T-cell (primary cell): Measurements from ENCODE around the gene SLC9B2. TPM values are rescaled to one million over a fixed set of nuclear protein-coding genes. Genes with fewer than 3 reads are reported as not detected.
A peak's percentile ranks its signal among the peaks of the same experiment; 100 is the strongest.

ENCODE experiments used
- ATAC-seq, 4 experiments: fragments of 200-7000 bp in 3 of 4; fragments of 150-1000 bp in 1 of 4; cut with Tn5 transposase; replicated peaks in 1 of 4; 1 replicate in 3 of 4; 2 replicates in 1 of 4; pipeline ENCODE4 v1.10.0; 2021; ENCODE audit warnings: moderate library complexity in 3 of 4, mild to moderate bottlenecking in 2 of 4, moderate number of reproducible peaks in 1 of 4
- CTCF ChIA-PET, 2 donors: fragments of 300-600 bp; sonication (Branson Sonifier 250); formaldehyde crosslinking; loops; one replicate each; lab custom pipeline; 2022; ENCODE audit warnings: antibody characterized with exemption in 2 of 2; lab: Charles Lee
- POLR2A ChIA-PET, 2 donors: fragments of 300-600 bp; sonication (Branson Sonifier 250); formaldehyde crosslinking; loops; one replicate each; lab custom pipeline; 2022; ENCODE audit warnings: antibody characterized with exemption in 2 of 2; lab: Charles Lee
- DNase-seq, 35 experiments: peaks; one replicate each; pipeline versions ENCODE4 v3.0.0 to v3.0.0-alpha.2; 2013 to 2023
- H3K27ac ChIP-seq: one replicate; pipeline ENCODE4 v1.5.1; 2013; ENCODE audit warnings: low read length
- H3K27me3 ChIP-seq, 2 experiments: replicated peaks in 1 of 2; 1 replicate in 1 of 2; 2 replicates in 1 of 2; pipeline versions ENCODE4 v1.6.1 to v1.7.0; 2013; ENCODE audit warnings: low read length in 1 of 2, mixed read lengths in 1 of 2; ENCODE audit not compliant: control insufficient read depth in 2 of 2, insufficient read depth in 2 of 2; ENCODE audit errors: extremely low read depth in 1 of 2
- H3K36me3 ChIP-seq, 2 donors: 1 replicate in 1 of 2; 2 replicates in 1 of 2; pipeline versions ENCODE4 v1.6.1 to v1.7.0; 2013; ENCODE audit warnings: low read length in 1 of 2; ENCODE audit not compliant: control insufficient read depth in 2 of 2, insufficient read depth in 1 of 2; ENCODE audit errors: extremely low read depth in 1 of 2
- H3K4me1 ChIP-seq, 2 experiments: 1 replicate in 1 of 2; 2 replicates in 1 of 2; pipeline versions ENCODE4 v1.6.1 to v1.7.0; 2013; ENCODE audit warnings: low read length in 2 of 2, mixed read lengths in 1 of 2; ENCODE audit not compliant: insufficient read depth in 2 of 2, control insufficient read depth in 1 of 2; ENCODE audit errors: extremely low read depth in 1 of 2
- H3K4me3 ChIP-seq, 2 donors: 1 replicate in 1 of 2; 2 replicates in 1 of 2; pipeline versions ENCODE4 v1.5.1 to v1.7.0; 2013; ENCODE audit warnings: mild to moderate bottlenecking in 2 of 2, low read length in 1 of 2, moderate library complexity in 1 of 2; ENCODE audit not compliant: control insufficient read depth in 1 of 2; ENCODE audit errors: extremely low read depth in 1 of 2
- H3K9me3 ChIP-seq: 2 replicates; pipeline ENCODE4 v1.7.0; 2013
- H3K27ac Mint-ChIP-seq, 2 donors: one replicate each; pipeline ENCODE4 v1.8.0; 2020 to 2021; ENCODE audit warnings: mild to moderate bottlenecking in 2 of 2, mixed read lengths in 2 of 2
- H3K27me3 Mint-ChIP-seq, 2 donors: one replicate each; pipeline ENCODE4 v1.8.0; 2021 to 2022; ENCODE audit warnings: mixed read lengths in 2 of 2
- H3K36me3 Mint-ChIP-seq: one replicate; pipeline ENCODE4 v1.8.0; 2021; ENCODE audit warnings: mixed read lengths
- H3K4me1 Mint-ChIP-seq, 3 donors: one replicate each; pipeline ENCODE4 v1.8.0; 2020 to 2022; ENCODE audit warnings: mixed read lengths in 3 of 3, mild to moderate bottlenecking in 1 of 3
- H3K4me3 Mint-ChIP-seq, 3 donors: one replicate each; pipeline ENCODE4 v1.8.0; 2020 to 2022; ENCODE audit warnings: mild to moderate bottlenecking in 3 of 3, mixed read lengths in 3 of 3, moderate library complexity in 3 of 3
- H3K9me3 Mint-ChIP-seq, 3 donors: one replicate each; pipeline ENCODE4 v1.8.0; 2020 to 2022; ENCODE audit warnings: mixed read lengths in 3 of 3
- WGBS: methylation state at CpG from one replicate; pipeline ENCODE4 v1.1.5; 2013; ENCODE audit warnings: missing lambda C conversion rate; ENCODE audit not compliant: insufficient coverage; 5-methylcytosine and 5-hydroxymethylcytosine counted together
- total RNA-seq, 35 experiments: library from RNA in 6 of 35; stranded (reverse) in 6 of 35; fragments of 120-200 nt in 1 of 35; gene quantifications; one replicate each; pipeline versions ENCODE4 v1.2.1 to v1.2.4 and lab custom pipeline; 2013 to 2026

SLC9B2 gene
- total RNA-seq, 5 donors from 2014 or later (not counting 1 experiment from before 2014, with no cell fraction given) = 17.8 to 23.5 (median 19.9) TPM

GRCh38 chr4:103052779-103053178 lies 23.8 kb downstream of the SLC9B2 start:
- H3K27ac ChIP-seq = no peak overlapping the region
- Mint-ChIP-seq H3K27ac (no peak overlapping the region), H3K36me3 (peaks cover 23% of the 10 kb centered on the region), H3K4me1 (no peaks in the 10 kb centered on the region), H3K27me3 (no peaks in the 10 kb centered on the region), H3K4me3 (no peak overlapping the region), H3K9me3 (no peaks in the 10 kb centered on the region)
- H3K9me3 ChIP-seq = no peaks in the 10 kb centered on the region
- H3K36me3 ChIP-seq = peaks cover 0 to 19% of the 10 kb centered on the region in 2 donors
- H3K4me1 ChIP-seq = no peaks in the 10 kb centered on the region
- WGBS = 100% methylated on average over 1 of the region's 3 CpGs
- no peak for DNase-seq
- ATAC-seq = no peak
- ChIA-PET CTCF (interaction anchor here (0.8 to 1.1 kb wide), 3 partner anchors 9 to 39 kb away, joined by 3 to 5 read pairs (median 3); no protein-coding TSS in a partner anchor), POLR2A (no interaction called here)
- no peak overlapping the region for H3K4me3 ChIP-seq
- H3K27me3 ChIP-seq = no peaks in the 10 kb centered on the region

DNA sequence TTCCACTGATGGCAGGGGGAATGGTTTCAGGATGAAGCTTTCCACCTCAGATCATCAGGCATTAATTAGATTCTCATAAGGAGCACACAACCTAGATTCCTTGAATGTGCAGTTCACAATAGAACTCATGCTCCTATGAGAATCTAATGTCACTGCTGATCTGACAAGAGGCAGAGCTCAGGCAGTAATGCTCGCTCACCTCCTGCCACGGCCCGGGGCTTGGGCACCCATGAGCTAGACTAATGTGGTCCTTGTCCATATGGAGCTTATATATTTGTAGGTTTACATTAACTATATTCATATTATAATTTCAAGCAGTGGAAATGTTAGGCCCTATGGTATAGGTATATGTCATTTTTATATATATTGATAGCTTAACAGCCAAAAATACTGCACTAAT lies 24.4 kb downstream of the SLC9B2 start:
- H3K27ac ChIP-seq = no peak overlapping the region
- no peak for ATAC-seq
- CTCF ChIA-PET = interaction anchor here (0.5 to 1.4 kb wide), 6 partner anchors 9 to 49 kb away, joined by 3 to 9 read pairs (median 3); partner anchors contain the start of gene BDH2 (in 1 of the 2)

DNA sequence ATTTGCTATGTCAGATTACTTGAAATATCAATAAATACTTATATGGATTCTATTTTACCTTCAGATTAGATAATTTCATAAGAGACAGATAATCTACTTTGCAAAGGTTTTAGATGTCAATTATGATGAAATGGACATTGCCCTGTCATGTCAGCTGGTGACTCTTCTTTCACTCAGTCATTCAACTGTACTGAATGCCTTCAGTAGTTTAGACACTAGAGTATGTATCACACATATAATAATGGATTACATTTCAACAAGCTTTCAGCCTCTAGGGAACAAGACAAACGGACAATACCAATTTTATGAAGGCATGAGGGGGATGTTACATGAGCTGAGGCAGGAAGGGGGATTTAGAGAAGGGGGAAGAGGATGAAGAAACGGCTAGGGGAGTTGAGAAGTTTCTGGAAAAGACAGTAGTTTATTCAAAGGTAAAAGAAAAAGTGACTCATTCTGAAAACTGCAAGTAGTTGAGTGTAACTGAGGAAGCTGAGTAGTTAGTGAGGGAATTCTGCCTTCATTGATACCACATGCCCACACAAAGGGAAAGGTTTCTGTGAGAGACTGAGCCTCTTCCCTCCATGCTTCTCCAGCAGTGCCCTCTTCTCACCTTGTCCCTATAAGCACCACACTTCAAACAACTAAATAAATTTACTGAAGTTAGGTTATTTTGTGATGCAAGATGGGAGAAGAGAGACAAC lies 25.7 kb downstream of the SLC9B2 start:
- no peaks in the 10 kb centered on the region for H3K9me3 Mint-ChIP-seq
- WGBS = 67% methylated on average over 1 of the region's 2 CpGs
- no peak overlapping the region for H3K4me3 Mint-ChIP-seq
- H3K36me3 ChIP-seq = peaks cover 0 to 22% of the 10 kb centered on the region in 2 donors
- no peaks in the 10 kb centered on the region for H3K9me3 ChIP-seq
- no peak for DNase-seq
- H3K27me3 ChIP-seq = no peaks in the 10 kb centered on the region
- no peaks in the 10 kb centered on the region for H3K27me3 Mint-ChIP-seq
- H3K27ac Mint-ChIP-seq = peak overlapping the region; percentile 7 to 42
- H3K27ac ChIP-seq = no peak overlapping the region
- no peak for ATAC-seq
- H3K4me1 ChIP-seq = no peaks in the 10 kb centered on the region
- peaks cover 33% of the 10 kb centered on the region for H3K36me3 Mint-ChIP-seq
- CTCF ChIA-PET = interaction anchor here (0.6 to 1.4 kb wide), 3 partner anchors 49 to 359 kb away, joined by 3 read pairs; partner anchors contain the start of gene BDH2 (in 2 of the 2)
- POLR2A ChIA-PET = no interaction called here
- peaks cover 0 to 6% (median 2%) of the 10 kb centered on the region in 3 donors for H3K4me1 Mint-ChIP-seq
- no peak overlapping the region for H3K4me3 ChIP-seq

More for the DNA sequence above, 24.4 kb downstream of the SLC9B2 start:
- H3K36me3 ChIP-seq = peaks cover 0 to 19% of the 10 kb centered on the region in 2 donors
- no peak overlapping the region for H3K4me3 ChIP-seq
- no CpG with 5 or more reads among the region's 3 CpGs for WGBS
- POLR2A ChIA-PET = interaction anchor here in 1 of 2 donors (0.7 kb wide), 1 partner anchor 93 kb away, joined by 4 read pairs; no protein-coding TSS in a partner anchor
- Mint-ChIP-seq H3K36me3 (peaks cover 27% of the 10 kb centered on the region), H3K27me3 (no peaks in the 10 kb centered on the region), H3K4me3 (no peak overlapping the region), H3K4me1 (no peaks in the 10 kb centered on the region), H3K27ac (no peak overlapping the region), H3K9me3 (no peaks in the 10 kb centered on the region)
- no peaks in the 10 kb centered on the region for H3K9me3 ChIP-seq
- H3K27me3 ChIP-seq = no peaks in the 10 kb centered on the region
- no peaks in the 10 kb centered on the region for H3K4me1 ChIP-seq
- DNase-seq = no peak

DNA sequence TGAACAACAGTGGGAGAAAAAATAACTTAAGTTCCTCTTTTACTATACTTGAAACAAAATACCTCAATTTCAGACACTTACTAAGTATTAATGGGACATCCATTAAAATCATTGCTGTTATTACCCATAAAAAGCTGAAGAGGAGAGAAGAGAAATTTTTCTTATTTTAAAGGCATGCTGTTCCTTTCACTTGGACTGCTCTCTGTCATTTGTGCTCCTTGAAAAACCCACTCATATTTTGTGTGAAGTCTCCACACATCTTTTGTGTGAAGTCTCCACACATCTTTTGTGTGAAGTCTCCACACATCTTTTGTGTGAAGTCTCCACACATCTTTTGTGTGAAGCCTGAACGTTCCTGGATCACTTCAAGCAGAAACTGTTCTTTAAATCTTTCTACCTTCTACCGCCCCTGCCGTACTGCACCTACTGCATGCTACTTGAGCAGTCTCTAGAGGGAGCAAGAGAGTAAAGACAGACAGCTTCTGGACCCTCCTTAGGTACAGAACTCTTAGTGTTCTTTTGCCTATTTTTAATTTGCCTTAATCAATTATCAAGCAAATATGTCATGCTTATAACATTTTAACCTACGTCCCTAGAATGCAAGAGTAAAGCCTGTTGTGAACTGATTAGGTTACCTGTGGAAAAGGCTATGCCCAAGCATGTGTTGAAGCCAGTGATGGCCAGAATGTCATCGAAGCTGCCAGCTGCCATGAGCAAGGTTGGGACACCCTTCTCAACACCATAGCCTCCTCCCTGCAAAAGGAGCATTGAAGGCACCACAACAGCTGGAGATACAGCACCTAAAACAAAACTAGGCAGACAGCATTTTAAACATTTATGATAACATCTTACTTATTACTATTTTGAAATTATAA lies 29.9 kb downstream of the SLC9B2 start:
- H3K27me3 Mint-ChIP-seq = no peaks in the 10 kb centered on the region
- Histone ChIP-seq H3K4me1 (no peaks in the 10 kb centered on the region), H3K9me3 (no peaks in the 10 kb centered on the region), H3K36me3 (peaks cover 0 to 33% of the 10 kb centered on the region in 2 donors), H3K27ac (no peak overlapping the region), H3K27me3 (no peaks in the 10 kb centered on the region), H3K4me3 (no peak overlapping the region)
- H3K36me3 Mint-ChIP-seq = peaks cover 50% of the 10 kb centered on the region
- DNase-seq (peak in 32 of 35 experiments; percentile 3 to 68 (median 21)), ATAC-seq (peak; percentile 94 to 99 (median 96))
- H3K9me3 Mint-ChIP-seq = no peaks in the 10 kb centered on the region
- CTCF ChIA-PET = interaction anchor here (0.6 to 4.4 kb wide), 9 partner anchors 26 to 208 kb away, joined by 3 to 29 read pairs (median 3); no protein-coding TSS in a partner anchor
- H3K4me3 Mint-ChIP-seq = no peak overlapping the region
- H3K4me1 Mint-ChIP-seq = peaks cover 0 to 6% (median 2%) of the 10 kb centered on the region in 3 donors
- WGBS = 40% methylated on average over 2 of the region's 5 CpGs
- POLR2A ChIA-PET = no interaction called here
- H3K27ac Mint-ChIP-seq = peak overlapping the region in 1 of 2 donors; percentile 34

DNA sequence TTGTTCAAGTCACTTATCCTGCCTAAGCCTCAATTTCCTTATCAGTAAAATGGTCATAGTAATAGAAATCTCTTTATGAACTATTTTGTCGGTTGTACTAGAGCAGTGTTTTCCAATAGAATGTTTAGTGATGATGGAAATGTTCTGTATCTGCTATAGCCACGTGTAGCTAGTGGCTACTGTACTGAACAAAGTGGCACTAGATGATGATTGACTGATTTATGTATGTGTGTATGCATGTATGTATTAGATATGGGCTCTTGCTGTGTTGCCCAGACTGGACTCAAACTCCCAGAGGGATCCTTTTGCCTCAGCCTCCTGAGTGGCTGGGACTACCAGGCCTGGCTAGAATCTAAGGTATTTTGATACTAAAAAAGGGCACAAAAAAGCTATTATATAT lies 32.4 kb downstream of the SLC9B2 start:
- no peaks in the 10 kb centered on the region for H3K4me1 ChIP-seq
- H3K27me3 Mint-ChIP-seq = no peaks in the 10 kb centered on the region
- no peak overlapping the region for H3K27ac Mint-ChIP-seq
- no peaks in the 10 kb centered on the region for H3K9me3 Mint-ChIP-seq
- no peaks in the 10 kb centered on the region for H3K27me3 ChIP-seq
- peaks cover 0 to 6% (median 2%) of the 10 kb centered on the region in 3 donors for H3K4me1 Mint-ChIP-seq
- no CpG with 5 or more reads among the region's 2 CpGs for WGBS
- no peak overlapping the region for H3K4me3 Mint-ChIP-seq
- H3K36me3 ChIP-seq = peaks cover 0 to 26% of the 10 kb centered on the region in 2 donors
- H3K36me3 Mint-ChIP-seq = peaks cover 44% of the 10 kb centered on the region
- H3K27ac ChIP-seq = no peak overlapping the region
- CTCF ChIA-PET = interaction anchor here (0.7 to 4.4 kb wide), 9 partner anchors 8 to 56 kb away, joined by 3 to 29 read pairs (median 3); partner anchors contain the start of gene BDH2 (in 1 of the 2)
- POLR2A ChIA-PET = interaction anchor here in 1 of 2 donors (0.5 to 1.2 kb wide), 3 partner anchors 16 to 199 kb away, joined by 3 read pairs; partner anchors contain the start of gene SLC9B1
- no peak for DNase-seq
- H3K4me3 ChIP-seq = no peak overlapping the region
- H3K9me3 ChIP-seq = no peaks in the 10 kb centered on the region
- no peak for ATAC-seq

- H3K4me1 ChIP-seq = no peaks in the 10 kb centered on the region
- WGBS = no CpG with 5 or more reads among the region's 2 CpGs
- CTCF ChIA-PET = interaction anchor here in 1 of 2 donors (0.6 kb wide), 1 partner anchor 16 kb away, joined by 5 read pairs; no protein-coding TSS in a partner anchor
Observed at GRCh38 chr4:103036169-103036568, 40.4 kb downstream of the SLC9B2 start.

More at GRCh38 chr4:103036169-103036568, 40.4 kb downstream of the SLC9B2 start:
- ATAC-seq = no peak
- peaks cover 26% of the 10 kb centered on the region for H3K36me3 Mint-ChIP-seq
- H3K27ac Mint-ChIP-seq = no peak overlapping the region
- H3K4me3 ChIP-seq = no peak overlapping the region
- no peak overlapping the region for H3K27ac ChIP-seq
- no peaks in the 10 kb centered on the region for H3K9me3 Mint-ChIP-seq
- H3K36me3 ChIP-seq = no peaks in the 10 kb centered on the region
- H3K27me3 ChIP-seq = no peaks in the 10 kb centered on the region
- H3K27me3 Mint-ChIP-seq = no peaks in the 10 kb centered on the region
- POLR2A ChIA-PET = interaction anchor here in 1 of 2 donors (0.7 kb wide), 1 partner anchor 1863 kb away, joined by 3 read pairs; no protein-coding TSS in a partner anchor
- H3K9me3 ChIP-seq = no peaks in the 10 kb centered on the region
- H3K4me1 Mint-ChIP-seq = peaks cover 0 to 2% (median 0%) of the 10 kb centered on the region in 3 donors
- no peak for DNase-seq
- no peak overlapping the region for H3K4me3 Mint-ChIP-seq
